ENCODE results near the gene CYP26B1.

Gene CYP26B1

GRCh38 chr2:72147303-72147971 is at the start of gene CYP26B1:
Gene CYP26B1, minus strand, starts transcription at chr2:72147862. Its CDS starts 28 bp downstream, at chr2:72147834.
- no peaks in the 10 kb centered on the region for H3K79me2 ChIP-seq (ENCODE audit: insufficient read depth, low read length)
- TF ChIP-seq EZH2 (IDR thresholded peaks at IDR 0.05; ENCODE audit: borderline replicate concordance, low read length): no peak
- no peak for TF ChIP-seq CTCF (IDR thresholded peaks at IDR 0.05; ENCODE audit: low read length)
- H3K27ac ChIP-seq (ENCODE audit: low read depth, low read length, poor library complexity, severe bottlenecking): no peak within 1 kb of the TSS
- H3K9me2 ChIP-seq (ENCODE audit: low read depth, low read length): no peaks in the 10 kb centered on the region
- no peaks in the 10 kb centered on the region for H3K4me1 ChIP-seq (ENCODE audit: insufficient read depth, low read length, severe bottlenecking)
- no peaks in the 10 kb centered on the region for H3K36me3 ChIP-seq (ENCODE audit: insufficient read depth, low read length)
- no peaks in the 10 kb centered on the region for H3K9me3 ChIP-seq (ENCODE audit: low read length)
- no peaks in the 10 kb centered on the region for H4K20me1 ChIP-seq (ENCODE audit: insufficient read depth, low read length)
- H3K9ac ChIP-seq (ENCODE audit: low read length): no peak within 1 kb of the TSS
- no peak within 1 kb of the TSS for H2AFZ ChIP-seq (ENCODE audit: low read length)
- no peak within 1 kb of the TSS for H3K4me3 ChIP-seq (ENCODE audit: low read depth, low read length, poor library complexity, severe bottlenecking)
- H3K4me2 ChIP-seq (ENCODE audit: low read length): no peak within 1 kb of the TSS
- H3F3A ChIP-seq (ENCODE audit: insufficient read depth, low read length): no peaks in the 10 kb centered on the region
- H3K27me3 ChIP-seq (ENCODE audit: insufficient read depth, low read length): no peaks in the 10 kb centered on the region

GRCh38 chr2:72193723-72194122 is 46.1 kb upstream of the CYP26B1 start:
- no peak overlapping the region for H3K27ac ChIP-seq (ENCODE audit: low read depth, low read length, poor library complexity, severe bottlenecking)
- TF ChIP-seq CTCF (IDR thresholded peaks at IDR 0.05; ENCODE audit: low read length) (no peak), EZH2 (IDR thresholded peaks at IDR 0.05; ENCODE audit: borderline replicate concordance, low read length) (no peak)
- no peaks in the 10 kb centered on the region for H3K79me2 ChIP-seq (ENCODE audit: insufficient read depth, low read length)
- H3K9me2 ChIP-seq (ENCODE audit: low read depth, low read length): no peaks in the 10 kb centered on the region
- no peaks in the 10 kb centered on the region for H3F3A ChIP-seq (ENCODE audit: insufficient read depth, low read length)
- H3K36me3 ChIP-seq (ENCODE audit: insufficient read depth, low read length): no peaks in the 10 kb centered on the region
- H3K4me2 ChIP-seq (ENCODE audit: low read length): no peak overlapping the region
- H3K9ac ChIP-seq (ENCODE audit: low read length): no peak overlapping the region
- H3K27me3 ChIP-seq (ENCODE audit: insufficient read depth, low read length): no peaks in the 10 kb centered on the region
- no peaks in the 10 kb centered on the region for H3K4me1 ChIP-seq (ENCODE audit: insufficient read depth, low read length, severe bottlenecking)
- no peaks in the 10 kb centered on the region for H4K20me1 ChIP-seq (ENCODE audit: insufficient read depth, low read length)
- H2AFZ ChIP-seq (ENCODE audit: low read length): no peak overlapping the region
- no peak overlapping the region for H3K4me3 ChIP-seq (ENCODE audit: low read depth, low read length, poor library complexity, severe bottlenecking)
- H3K9me3 ChIP-seq (ENCODE audit: low read length): no peaks in the 10 kb centered on the region

GRCh38 chr2:72191441-72191840 is 43.8 kb upstream of the CYP26B1 start:
- H3K9me2 ChIP-seq (ENCODE audit: low read depth, low read length): no peaks in the 10 kb centered on the region
- no peaks in the 10 kb centered on the region for H3K4me1 ChIP-seq (ENCODE audit: insufficient read depth, low read length, severe bottlenecking)
- H3K27me3 ChIP-seq (ENCODE audit: insufficient read depth, low read length): no peaks in the 10 kb centered on the region
- H3K4me3 ChIP-seq (ENCODE audit: low read depth, low read length, poor library complexity, severe bottlenecking): no peak overlapping the region
- H2AFZ ChIP-seq (ENCODE audit: low read length): no peak overlapping the region
- no peaks in the 10 kb centered on the region for H4K20me1 ChIP-seq (ENCODE audit: insufficient read depth, low read length)
- H3K9me3 ChIP-seq (ENCODE audit: low read length): no peaks in the 10 kb centered on the region
- no peak overlapping the region for H3K27ac ChIP-seq (ENCODE audit: low read depth, low read length, poor library complexity, severe bottlenecking)
- H3K36me3 ChIP-seq (ENCODE audit: insufficient read depth, low read length): no peaks in the 10 kb centered on the region
- TF ChIP-seq EZH2 (IDR thresholded peaks at IDR 0.05; ENCODE audit: borderline replicate concordance, low read length): no peak
- TF ChIP-seq CTCF (IDR thresholded peaks at IDR 0.05; ENCODE audit: low read length): no peak
- no peaks in the 10 kb centered on the region for H3K79me2 ChIP-seq (ENCODE audit: insufficient read depth, low read length)
- no peaks in the 10 kb centered on the region for H3F3A ChIP-seq (ENCODE audit: insufficient read depth, low read length)
- H3K9ac ChIP-seq (ENCODE audit: low read length): no peak overlapping the region
- H3K4me2 ChIP-seq (ENCODE audit: low read length): no peak overlapping the region

Data from OCI-LY1 (cell line).